ENCODE results near the gene GSTT4. TPM values are rescaled to one million over a fixed set of nuclear protein-coding genes. Genes with fewer than 3 reads are reported as not detected.

The GSTT4 gene
- total and polyA plus RNA-seq, 7 donors = not detected

DNA sequence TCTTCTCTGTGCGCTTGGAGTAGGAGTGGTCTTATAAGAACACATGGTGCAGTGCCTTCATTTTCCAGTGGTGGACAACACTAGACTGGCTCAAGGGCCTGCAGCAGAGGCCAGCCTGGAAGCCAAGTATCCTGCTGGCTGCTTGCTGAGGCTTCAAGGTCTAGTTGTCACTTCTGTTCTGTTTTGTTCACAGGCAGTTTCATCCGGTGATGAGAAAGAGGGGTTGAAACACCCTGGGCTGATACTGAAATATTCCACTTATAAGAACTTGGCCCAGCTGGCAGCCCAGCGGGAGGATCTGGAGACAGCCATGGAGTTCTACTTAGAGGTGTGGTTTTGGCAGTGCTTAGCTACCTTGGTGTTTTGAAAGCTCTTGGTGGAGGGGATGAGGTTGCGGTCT, 35.7 kb upstream of the GSTT4 start:
- WGBS, 3 donors = 77 to 97% (median 95%) methylated on average over 4 of the region's 4 CpGs
- Histone ChIP-seq H3K4me3 (no peak overlapping the region), H3K4me1 (no peaks in the 10 kb centered on the region), H3K27me3 (ENCODE audit: insufficient read depth in 3 of 3, low read length in 2 of 3) (no peaks in the 10 kb centered on the region), H3K9me3 (no peaks in the 10 kb centered on the region), H3K36me3 (ENCODE audit: insufficient read depth in 1 of 2, low read depth in 1 of 2) (peaks cover 9 to 92% of the 10 kb centered on the region in 2 donors), H3K27ac (no peak overlapping the region)
- ATAC-seq = no peak
- intact Hi-C loops (cut with DNase I) = no loop called here
- DNase-seq = no peak
- TF ChIP-seq CTCF (IDR thresholded peaks at IDR 0.05) = no peak

- no peaks in the 10 kb centered on the region for H3K9me3 ChIP-seq
- DNase-seq (no peak), ATAC-seq (no peak)
- H3K36me3 ChIP-seq (ENCODE audit: insufficient read depth in 1 of 2, low read depth in 1 of 2) = peaks cover 10 to 77% of the 10 kb centered on the region in 2 donors
- no peak overlapping the region for H3K4me3 ChIP-seq
- no peaks in the 10 kb centered on the region for H3K27me3 ChIP-seq (ENCODE audit: insufficient read depth in 3 of 3, low read length in 2 of 3)
- TF ChIP-seq CTCF (IDR thresholded peaks at IDR 0.05) = no peak
- H3K4me1 ChIP-seq = no peaks in the 10 kb centered on the region
- 80 to 89% (median 84%) methylated on average over 6 of the region's 6 CpGs for WGBS, 3 donors
- H3K27ac ChIP-seq = no peak overlapping the region
- intact Hi-C loops (cut with DNase I) = no loop called here
Measured at GRCh38 chr22:24039046-24039445, 33.8 kb upstream of the GSTT4 start.

DNA sequence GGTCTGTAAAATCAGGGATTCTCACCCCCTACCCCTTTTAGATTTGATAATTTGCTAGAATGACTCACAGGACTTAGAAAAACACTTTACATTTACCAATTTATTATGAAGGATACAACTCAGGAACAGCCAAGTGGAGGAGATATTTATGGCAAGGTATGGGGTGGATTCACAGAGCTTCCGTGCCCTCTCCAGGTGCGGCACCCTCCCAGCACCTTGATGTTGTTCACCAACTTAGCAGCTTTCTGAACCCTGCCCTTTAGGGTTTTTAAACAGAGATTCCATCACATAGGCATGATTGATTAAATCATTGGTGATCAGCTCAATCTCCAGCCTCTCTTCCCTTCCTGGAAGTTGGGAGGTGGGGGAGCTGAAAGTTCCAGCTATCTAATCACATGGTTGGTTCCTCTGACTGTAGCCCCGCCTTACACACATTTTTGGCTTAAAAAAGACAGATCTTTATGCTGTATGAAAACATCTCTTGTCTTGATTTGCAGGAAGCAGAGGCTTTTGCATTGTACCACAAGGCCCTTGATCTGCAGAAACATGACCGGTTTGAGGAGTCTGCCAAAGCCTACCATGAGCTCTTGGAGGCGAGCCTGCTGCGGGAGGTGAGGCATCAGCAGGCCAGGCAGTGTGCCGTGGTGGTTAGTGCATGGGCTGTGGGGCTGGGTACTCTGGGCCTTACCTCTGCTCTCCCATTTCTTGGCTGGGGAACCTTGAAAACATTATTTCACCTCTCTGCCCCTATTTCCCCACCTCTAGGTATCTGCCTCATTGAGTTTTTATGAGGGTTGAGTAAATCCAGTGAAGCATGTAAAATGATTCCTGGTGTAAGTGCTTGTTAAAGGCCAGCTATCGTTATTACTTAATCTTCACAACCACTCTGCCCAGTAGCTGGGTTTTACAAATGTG, 32.9 kb upstream of the GSTT4 start:
- TF ChIP-seq CTCF (IDR thresholded peaks at IDR 0.05) = no peak
- Histone ChIP-seq H3K36me3 (ENCODE audit: insufficient read depth in 1 of 2, low read depth in 1 of 2) (peaks cover 10 to 69% of the 10 kb centered on the region in 2 donors), H3K27me3 (ENCODE audit: insufficient read depth in 3 of 3, low read length in 2 of 3) (no peaks in the 10 kb centered on the region), H3K4me1 (no peaks in the 10 kb centered on the region), H3K4me3 (no peak overlapping the region), H3K9me3 (no peaks in the 10 kb centered on the region), H3K27ac (no peak overlapping the region)
- WGBS, 3 donors = 94 to 95% (median 95%) methylated on average over 8 of the region's 8 CpGs
- intact Hi-C loops (cut with DNase I) = no loop called here
- ATAC-seq (no peak), DNase-seq (no peak)

DNA sequence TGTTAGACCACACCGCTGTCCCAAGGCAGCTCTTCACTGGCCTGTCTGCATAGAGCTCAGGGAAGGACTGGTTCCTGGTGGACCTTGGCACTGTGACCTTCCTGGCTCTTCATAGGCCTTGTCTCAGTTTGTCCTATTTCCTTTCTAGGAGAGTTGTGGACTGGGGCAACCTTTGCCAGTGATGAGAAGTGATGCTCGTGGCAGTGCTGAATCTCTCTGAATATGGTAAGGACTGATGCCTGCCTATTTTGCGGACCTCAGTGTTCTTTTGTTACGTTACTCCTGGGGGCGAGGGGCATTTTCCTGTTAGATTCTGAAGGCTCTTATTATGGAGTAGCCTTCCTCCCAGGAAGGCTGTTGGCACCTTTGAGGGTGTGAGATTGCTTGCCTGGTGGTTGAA, 30.0 kb upstream of the GSTT4 start:
- no peaks in the 10 kb centered on the region for H3K27me3 ChIP-seq (ENCODE audit: insufficient read depth in 3 of 3, low read length in 2 of 3)
- WGBS, 3 donors = 87 to 96% (median 94%) methylated on average over 5 of the region's 5 CpGs
- peaks cover 5% of the 10 kb centered on the region for H3K4me1 ChIP-seq
- H3K4me3 ChIP-seq = no peak overlapping the region
- no peak for TF ChIP-seq CTCF (IDR thresholded peaks at IDR 0.05)
- intact Hi-C loops (cut with DNase I) = no loop called here
- no peaks in the 10 kb centered on the region for H3K9me3 ChIP-seq
- no peak overlapping the region for H3K27ac ChIP-seq
- H3K36me3 ChIP-seq (ENCODE audit: insufficient read depth in 1 of 2, low read depth in 1 of 2) = peaks cover 10 to 45% of the 10 kb centered on the region in 2 donors
- no peak for DNase-seq
- no peak for ATAC-seq
